Large intestine (tissue), 3 donors: ENCODE measurements around the gene IFNGR1. TPM values are rescaled to one million over a fixed set of nuclear protein-coding genes. Genes with fewer than 3 reads are reported as not detected.

Experiments
- DNase-seq, 2 donors: peaks; one replicate each; pipeline versions ENCODE4 v3.0.0 to v3.0.0-alpha.2; 2013
- H3K27ac ChIP-seq: one replicate; pipeline ENCODE4 v1.5.1; 2013; ENCODE audit warnings: low read length
- H3K27me3 ChIP-seq: 2 replicates; pipeline ENCODE4 v1.6.1; 2013; ENCODE audit warnings: low read length; ENCODE audit not compliant: control insufficient read depth, insufficient read depth
- H3K36me3 ChIP-seq: 2 replicates; pipeline ENCODE4 v1.6.1; 2013; ENCODE audit warnings: low read length; ENCODE audit not compliant: control insufficient read depth, insufficient read depth
- H3K4me1 ChIP-seq: one replicate; pipeline ENCODE4 v1.6.1; 2013; ENCODE audit warnings: low read length; ENCODE audit not compliant: control insufficient read depth, insufficient read depth
- H3K4me3 ChIP-seq: one replicate; pipeline ENCODE4 v1.5.1; 2013; ENCODE audit warnings: low read length
- H3K9me3 ChIP-seq: one replicate; pipeline ENCODE4 v1.6.1; 2013; ENCODE audit warnings: mild to moderate bottlenecking, low read depth, low read length, moderate library complexity; ENCODE audit not compliant: control insufficient read depth
- WGBS: methylation state at CpG from one replicate; pipeline ENCODE4 v1.1.5; 2013; ENCODE audit warnings: low lambda C conversion rate; ENCODE audit not compliant: insufficient coverage; 5-methylcytosine and 5-hydroxymethylcytosine counted together
- polyA plus RNA-seq: library from polyadenylated mRNA; unstranded; fragments of 120-200 nt; gene quantifications from one replicate; pipeline ENCODE4 v1.2.1, GENCODE V29; 2013

The IFNGR1 gene
- polyA plus RNA-seq, 1 donor, result 101 TPM

DNA sequence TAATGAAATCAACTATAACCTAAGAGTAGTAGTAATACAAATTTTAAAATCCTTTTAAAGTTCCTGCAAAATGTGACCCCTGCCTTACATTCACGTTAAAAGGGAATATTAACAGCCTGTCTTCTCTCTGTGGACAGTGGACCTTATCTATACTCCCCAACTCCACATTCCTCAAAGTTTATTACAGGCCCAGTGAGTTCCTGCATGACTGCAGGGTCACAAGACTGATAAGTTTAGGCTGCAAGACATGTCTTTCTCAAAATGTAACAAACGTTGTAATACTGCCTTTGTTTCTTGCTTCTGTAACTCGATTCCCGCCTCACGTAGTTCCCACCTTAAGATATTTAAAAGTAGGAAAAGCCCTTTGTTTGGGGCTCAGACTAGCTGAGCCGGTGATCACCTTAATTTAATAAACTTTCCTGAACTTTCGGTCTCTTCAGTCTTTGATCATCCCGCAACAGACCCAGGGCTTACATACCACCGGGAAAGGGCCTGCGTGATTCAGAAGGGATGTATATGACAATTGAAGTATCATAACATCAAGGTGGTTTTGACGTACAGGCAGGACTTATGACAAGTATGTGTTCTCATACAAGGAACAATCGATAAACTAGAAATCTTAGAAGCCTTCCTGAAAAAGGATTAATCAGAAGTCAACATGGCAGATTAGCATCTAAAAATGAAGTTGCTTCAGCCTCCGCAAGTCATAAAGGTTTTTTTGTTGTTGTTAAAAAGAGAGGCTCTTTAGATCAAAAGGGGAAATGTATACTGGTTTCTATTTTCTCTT lies 48.7 kb downstream of the IFNGR1 start:
- Histone ChIP-seq H3K27me3 (no peaks in the 10 kb centered on the region), H3K27ac (no peak overlapping the region), H3K9me3 (no peaks in the 10 kb centered on the region), H3K4me1 (no peaks in the 10 kb centered on the region), H3K36me3 (no peaks in the 10 kb centered on the region), H3K4me3 (no peak overlapping the region)
- no peak for DNase-seq
- WGBS, result 93% methylated on average over 5 of the region's 13 CpGs

DNA sequence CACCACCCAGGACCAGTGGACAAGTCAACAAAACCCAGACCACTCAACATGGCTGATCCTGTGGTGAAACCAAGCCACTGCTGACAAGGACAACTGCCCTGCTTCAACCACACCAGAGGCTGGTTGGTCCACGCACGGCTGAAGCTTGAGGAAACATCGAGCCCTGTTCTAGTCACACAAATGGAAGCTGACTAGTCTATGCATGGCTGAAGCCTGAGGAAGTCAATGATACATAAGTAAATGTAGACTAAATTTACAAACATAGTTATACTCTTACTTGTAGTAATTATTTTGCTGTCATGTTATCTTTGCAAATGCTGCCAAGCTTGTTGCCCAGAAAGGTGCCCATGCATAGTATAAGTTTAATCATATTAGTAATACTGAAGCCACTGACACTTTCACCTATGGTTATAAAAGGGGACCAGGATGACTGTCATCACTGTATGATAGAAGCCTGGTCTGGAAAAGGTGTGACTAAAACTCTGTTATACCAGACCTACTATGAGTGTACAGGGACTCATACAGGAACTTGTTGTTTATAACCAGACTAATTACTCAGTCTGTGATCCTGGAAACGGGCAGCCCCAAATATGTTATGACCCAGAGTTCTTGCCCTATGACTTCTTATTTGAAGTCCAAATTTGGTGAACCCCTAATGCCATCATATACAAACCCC lies 51.3 kb downstream of the IFNGR1 start:
- H3K27ac ChIP-seq, result no peak overlapping the region
- no peaks in the 10 kb centered on the region for H3K27me3 ChIP-seq
- no peaks in the 10 kb centered on the region for H3K4me1 ChIP-seq
- H3K4me3 ChIP-seq, result no peak overlapping the region
- WGBS, result no CpG with 5 or more reads among the region's 4 CpGs
- DNase-seq, result no peak
- H3K9me3 ChIP-seq, result peaks cover 8% of the 10 kb centered on the region
- H3K36me3 ChIP-seq, result no peaks in the 10 kb centered on the region

DNA sequence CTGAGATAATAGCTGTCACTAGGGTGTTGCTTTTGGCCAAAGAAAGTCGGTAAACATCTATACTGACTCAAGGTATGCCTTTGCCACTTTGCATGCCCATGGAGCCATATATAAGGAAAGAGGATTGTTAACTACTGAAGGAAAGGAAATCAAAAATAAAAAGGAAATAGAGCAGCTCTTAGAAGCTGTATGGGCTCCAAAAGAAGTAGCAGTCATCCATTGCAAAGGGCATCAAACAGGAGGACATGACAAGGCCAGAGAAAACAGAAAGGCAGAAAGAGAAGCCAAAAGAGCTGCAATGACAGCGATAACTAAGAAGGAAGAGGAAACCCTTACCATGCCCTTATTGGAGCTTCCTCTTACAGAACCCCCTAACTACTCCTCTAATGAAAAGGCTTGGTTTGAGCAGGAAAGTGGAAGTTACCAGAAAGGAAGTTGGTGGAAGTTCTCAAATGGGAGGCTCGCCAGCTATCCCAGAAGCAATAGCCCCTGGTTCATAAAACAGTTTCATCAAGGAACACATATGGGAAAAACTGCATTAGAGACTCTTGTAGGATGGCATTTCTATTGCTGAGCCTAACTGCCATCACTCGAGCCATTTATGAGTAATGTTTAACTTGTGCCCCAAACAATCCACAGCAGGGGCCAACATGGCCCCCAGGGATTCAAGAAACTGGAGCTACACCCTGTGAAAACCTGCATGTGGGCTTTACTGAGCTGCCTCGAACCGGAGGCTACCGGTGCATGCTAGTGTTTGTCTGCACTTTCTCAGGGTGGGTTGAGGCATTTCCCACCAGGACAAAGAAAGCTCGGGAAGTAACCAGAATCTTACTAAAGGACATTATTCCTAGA lies 52.7 kb downstream of the IFNGR1 start:
- WGBS, result no CpG with 5 or more reads among the region's 8 CpGs

DNA sequence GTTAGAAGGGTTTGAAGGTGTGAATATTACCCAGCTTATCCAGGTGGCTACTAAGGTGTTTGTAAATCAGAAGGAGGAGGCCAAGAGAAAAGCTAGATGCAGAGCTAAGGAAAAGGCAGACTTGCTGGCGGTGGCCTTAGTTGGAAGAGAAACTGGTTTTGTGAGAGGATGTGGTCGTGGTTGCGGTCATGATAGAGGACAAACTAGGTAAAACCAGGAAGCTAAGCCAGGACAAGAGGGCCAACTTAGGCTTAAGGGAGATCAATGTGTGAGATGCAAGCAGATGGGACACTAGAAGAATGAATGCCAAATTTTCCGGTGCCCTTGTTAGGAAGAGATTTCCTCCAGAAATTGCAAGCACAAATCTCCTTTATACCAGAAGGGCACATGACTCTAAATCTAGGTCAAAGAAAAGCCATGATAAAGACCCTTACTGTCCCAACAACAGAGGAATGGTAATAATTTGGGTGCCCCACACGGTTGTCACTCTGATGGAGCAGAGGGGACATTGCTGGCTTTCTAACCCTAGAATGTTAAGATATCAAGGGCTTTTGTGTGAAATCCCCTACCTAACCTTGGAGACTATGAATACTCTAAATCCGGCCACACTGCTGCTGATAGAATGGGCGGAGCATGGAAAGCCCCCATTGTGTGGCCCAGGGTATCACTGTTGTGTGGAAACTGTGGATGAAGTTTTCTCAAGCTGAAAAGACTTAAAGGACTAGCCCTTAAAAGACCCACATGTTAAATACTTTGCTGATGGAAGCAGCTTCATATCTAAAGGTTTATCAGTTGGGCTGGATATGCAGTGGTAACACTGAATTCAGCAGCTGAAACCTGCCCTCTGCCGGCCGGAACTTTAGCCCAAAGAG lies 53.6 kb downstream of the IFNGR1 start:
- H3K36me3 ChIP-seq, result no peaks in the 10 kb centered on the region
- H3K4me3 ChIP-seq, result no peak overlapping the region
- peak in 1 of 2 donors; percentile 2 for DNase-seq
- H3K9me3 ChIP-seq, result peaks cover 8% of the 10 kb centered on the region
- no peak overlapping the region for H3K27ac ChIP-seq
- H3K27me3 ChIP-seq, result no peaks in the 10 kb centered on the region
- WGBS, result 92% methylated on average over 5 of the region's 9 CpGs
- no peaks in the 10 kb centered on the region for H3K4me1 ChIP-seq

More for the DNA sequence above, 52.7 kb downstream of the IFNGR1 start:
- H3K9me3 ChIP-seq, result peaks cover 8% of the 10 kb centered on the region
- H3K27me3 ChIP-seq, result no peaks in the 10 kb centered on the region
- H3K4me1 ChIP-seq, result no peaks in the 10 kb centered on the region
- H3K27ac ChIP-seq, result no peak overlapping the region
- H3K4me3 ChIP-seq, result no peak overlapping the region
- DNase-seq, result no peak
- no peaks in the 10 kb centered on the region for H3K36me3 ChIP-seq

DNA sequence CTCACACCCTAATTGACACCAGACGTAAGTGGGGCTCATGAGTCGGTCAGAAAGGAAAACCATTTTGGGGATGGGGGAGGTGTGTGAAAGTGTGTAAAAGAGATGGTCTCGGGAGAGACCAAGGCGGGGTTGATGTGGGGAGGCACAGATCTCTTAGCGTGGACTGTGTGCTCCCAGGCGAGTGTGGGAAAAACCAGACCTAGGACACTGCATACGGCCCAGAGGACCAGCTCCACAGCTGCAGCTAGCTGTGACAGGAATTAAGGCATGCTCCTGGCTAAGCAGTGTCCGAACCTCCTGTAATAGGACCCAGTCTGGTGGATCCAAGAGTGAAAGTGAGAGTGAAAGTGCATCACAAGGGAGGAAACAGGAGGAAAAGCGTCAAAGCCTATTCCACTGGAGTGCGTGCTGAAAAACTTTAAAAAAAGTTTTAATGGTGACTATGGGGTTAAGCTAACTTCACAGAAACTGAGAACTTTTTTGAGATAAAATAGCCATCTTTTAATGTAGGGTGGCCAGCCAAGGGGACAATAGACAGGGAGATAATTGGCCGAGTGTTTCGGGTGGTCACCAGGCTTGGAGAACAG lies 55.4 kb downstream of the IFNGR1 start:
- Histone ChIP-seq H3K27me3 (no peaks in the 10 kb centered on the region), H3K9me3 (peaks cover 8% of the 10 kb centered on the region), H3K27ac (no peak overlapping the region), H3K36me3 (no peaks in the 10 kb centered on the region), H3K4me3 (no peak overlapping the region), H3K4me1 (no peaks in the 10 kb centered on the region)
- DNase-seq, result no peak
- WGBS, result 100% methylated on average over 3 of the region's 12 CpGs

DNA sequence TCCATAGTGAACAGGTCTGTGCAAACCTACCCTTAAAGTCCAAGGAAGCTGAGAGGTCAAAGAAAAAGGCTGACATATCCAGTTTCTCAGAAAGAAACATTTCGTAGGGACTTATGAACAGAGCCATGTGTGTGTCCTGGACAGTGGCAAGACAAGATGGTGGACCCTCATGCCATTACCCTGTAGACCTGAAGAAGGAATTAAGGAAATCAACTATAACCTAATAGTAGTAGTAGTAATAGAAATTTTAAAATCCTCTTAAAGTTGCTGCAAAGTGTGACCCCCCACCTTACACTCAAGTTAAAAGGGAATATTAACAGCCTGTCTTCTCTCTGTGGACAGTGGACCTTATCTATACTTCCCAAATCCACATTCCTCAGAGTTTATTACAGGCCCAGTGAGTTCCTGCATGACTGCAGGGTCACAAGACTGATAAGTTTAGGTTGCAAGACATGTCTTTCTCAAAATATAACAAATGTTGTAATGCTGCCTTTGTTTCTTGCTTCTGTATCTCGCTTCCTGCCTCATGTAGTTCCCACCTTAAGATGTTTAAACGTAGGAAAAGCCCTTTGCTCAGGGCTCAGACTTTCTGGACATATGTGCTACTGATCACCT lies 56.4 kb downstream of the IFNGR1 start:
- H3K27me3 ChIP-seq, result no peaks in the 10 kb centered on the region
- H3K4me3 ChIP-seq, result no peak overlapping the region
- no peak for DNase-seq
- H3K36me3 ChIP-seq, result no peaks in the 10 kb centered on the region
- no peak overlapping the region for H3K27ac ChIP-seq
- no peaks in the 10 kb centered on the region for H3K4me1 ChIP-seq
- WGBS, result no CpG with 5 or more reads among the region's 3 CpGs
- H3K9me3 ChIP-seq, result peaks cover 8% of the 10 kb centered on the region

DNA sequence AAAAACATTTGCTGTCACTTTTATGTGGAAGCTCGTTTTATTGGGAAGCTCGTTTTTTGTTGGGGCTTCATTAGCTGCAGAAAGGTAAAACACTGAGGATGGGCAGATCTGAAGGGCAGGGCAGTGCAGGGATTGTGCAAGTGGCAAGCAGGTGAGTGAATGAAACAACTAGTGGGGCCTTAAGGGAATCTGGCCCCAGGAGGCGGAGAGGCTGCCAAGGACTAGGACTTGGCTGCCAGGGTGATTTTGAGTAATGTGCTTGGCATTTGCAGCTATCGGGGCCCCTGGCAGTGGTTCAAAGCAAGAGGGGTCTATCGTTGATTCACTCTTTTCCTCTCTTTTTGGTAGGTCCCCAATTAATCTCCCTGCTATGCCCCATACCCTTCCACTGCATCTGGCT lies 57.2 kb downstream of the IFNGR1 start:
- peaks cover 8% of the 10 kb centered on the region for H3K9me3 ChIP-seq
- H3K36me3 ChIP-seq, result no peaks in the 10 kb centered on the region
- DNase-seq, result no peak
- WGBS, result no CpG with 5 or more reads among the region's 5 CpGs
- no peak overlapping the region for H3K27ac ChIP-seq
- no peaks in the 10 kb centered on the region for H3K4me1 ChIP-seq
- H3K4me3 ChIP-seq, result no peak overlapping the region
- H3K27me3 ChIP-seq, result no peaks in the 10 kb centered on the region

DNA sequence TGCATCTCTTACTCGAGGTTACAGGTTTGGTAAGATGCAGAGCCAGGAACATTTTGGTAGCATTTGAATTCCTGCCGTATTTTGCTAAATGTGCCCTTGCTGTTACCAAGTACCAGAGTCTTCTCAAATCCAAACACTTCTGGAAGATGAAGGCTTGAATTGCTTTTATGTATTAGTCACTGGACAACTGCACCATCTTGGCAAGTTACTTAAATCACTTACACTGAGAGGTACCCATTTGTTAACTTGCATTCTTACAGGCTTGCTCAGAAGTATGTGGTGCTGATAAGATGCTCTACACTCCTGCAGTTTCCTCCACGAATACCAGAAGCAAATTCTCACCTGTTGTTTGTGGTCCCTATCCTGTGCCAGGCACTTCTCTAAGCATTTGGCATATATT lies 58.4 kb downstream of the IFNGR1 start:
- DNase-seq, result no peak
- WGBS, result 80% methylated on average over 2 of the region's 3 CpGs

DNA sequence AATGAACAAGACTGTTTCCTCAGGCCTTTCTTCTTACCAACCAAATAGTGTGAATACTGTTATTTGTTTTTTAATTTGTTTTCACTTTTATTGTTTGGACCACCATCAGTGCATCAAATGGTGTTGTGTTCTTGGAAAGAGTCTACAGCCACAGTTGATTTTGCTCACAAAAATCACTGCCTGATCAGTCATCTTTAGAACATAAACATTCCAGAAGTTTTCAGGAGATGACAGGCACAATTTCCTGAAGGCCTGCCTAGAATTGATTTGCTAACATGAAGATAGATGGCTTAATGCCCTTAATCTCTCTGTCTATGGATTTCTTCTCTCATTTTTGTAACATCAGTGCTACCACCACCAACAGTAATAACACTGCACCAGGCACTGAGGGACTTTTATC lies 59.3 kb downstream of the IFNGR1 start:
- H3K36me3 ChIP-seq, result no peaks in the 10 kb centered on the region
- H3K9me3 ChIP-seq, result peaks cover 8% of the 10 kb centered on the region
- H3K4me3 ChIP-seq, result no peak overlapping the region
- H3K4me1 ChIP-seq, result no peaks in the 10 kb centered on the region
- H3K27ac ChIP-seq, result no peak overlapping the region
- no peak for DNase-seq
- no peaks in the 10 kb centered on the region for H3K27me3 ChIP-seq

More for the DNA sequence above, 58.4 kb downstream of the IFNGR1 start:
- Histone ChIP-seq H3K36me3 (no peaks in the 10 kb centered on the region), H3K27ac (no peak overlapping the region), H3K4me1 (no peaks in the 10 kb centered on the region), H3K27me3 (no peaks in the 10 kb centered on the region), H3K9me3 (peaks cover 8% of the 10 kb centered on the region), H3K4me3 (no peak overlapping the region)
